ENCODE measurements around the gene PLXND1.

Gene PLXND1

GRCh38 chr3:129595544-129596193, 10.8 kb downstream of the PLXND1 start:
- TF ChIP-seq, protein P1, sequence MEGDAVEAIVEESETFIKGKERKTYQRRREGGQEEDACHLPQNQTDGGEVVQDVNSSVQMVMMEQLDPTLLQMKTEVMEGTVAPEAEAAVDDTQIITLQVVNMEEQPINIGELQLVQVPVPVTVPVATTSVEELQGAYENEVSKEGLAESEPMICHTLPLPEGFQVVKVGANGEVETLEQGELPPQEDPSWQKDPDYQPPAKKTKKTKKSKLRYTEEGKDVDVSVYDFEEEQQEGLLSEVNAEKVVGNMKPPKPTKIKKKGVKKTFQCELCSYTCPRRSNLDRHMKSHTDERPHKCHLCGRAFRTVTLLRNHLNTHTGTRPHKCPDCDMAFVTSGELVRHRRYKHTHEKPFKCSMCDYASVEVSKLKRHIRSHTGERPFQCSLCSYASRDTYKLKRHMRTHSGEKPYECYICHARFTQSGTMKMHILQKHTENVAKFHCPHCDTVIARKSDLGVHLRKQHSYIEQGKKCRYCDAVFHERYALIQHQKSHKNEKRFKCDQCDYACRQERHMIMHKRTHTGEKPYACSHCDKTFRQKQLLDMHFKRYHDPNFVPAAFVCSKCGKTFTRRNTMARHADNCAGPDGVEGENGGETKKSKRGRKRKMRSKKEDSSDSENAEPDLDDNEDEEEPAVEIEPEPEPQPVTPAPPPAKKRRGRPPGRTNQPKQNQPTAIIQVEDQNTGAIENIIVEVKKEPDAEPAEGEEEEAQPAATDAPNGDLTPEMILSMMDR (IDR thresholded peaks at IDR 0.05; ENCODE audit: low read depth, low read length): no peak
- peak overlapping the region in 1 of 2 donors; percentile 18 for H3K4me3 ChIP-seq (replicated peaks in 1 of 2; ENCODE audit: low read depth in 2 of 2, low read length in 2 of 2)
- no peak for DNase-seq (ENCODE audit: low read depth in 2 of 2)

DNA sequence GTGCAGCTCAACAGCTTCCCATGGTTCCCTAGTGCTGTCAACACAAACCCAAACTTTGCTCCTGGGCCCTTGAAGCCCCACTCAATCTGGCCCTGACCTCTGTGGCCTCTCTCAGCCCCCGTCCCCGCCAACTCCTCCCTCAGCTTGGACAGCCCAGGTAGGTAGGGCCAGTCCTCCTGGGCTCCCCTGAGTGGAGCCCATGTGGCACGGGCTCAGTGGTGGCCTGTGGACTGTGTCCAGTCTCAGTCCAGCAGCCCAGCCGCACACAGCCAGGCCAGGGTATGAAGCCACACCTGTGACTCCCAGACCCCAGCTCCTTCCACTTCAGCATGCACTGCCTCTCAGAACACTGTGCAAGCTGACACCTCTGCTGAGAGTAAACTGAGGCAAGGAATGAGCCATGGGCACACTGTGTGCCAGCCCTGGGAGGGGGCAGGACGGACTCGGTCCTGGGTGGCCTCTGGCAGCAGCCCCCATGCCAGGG, 11.5 kb downstream of the PLXND1 start:
- no peak overlapping the region for H3K4me3 ChIP-seq (replicated peaks in 1 of 2; ENCODE audit: low read depth in 2 of 2, low read length in 2 of 2)
- no peak for DNase-seq (ENCODE audit: low read depth in 2 of 2)
- TF ChIP-seq, protein P1 (IDR thresholded peaks at IDR 0.05; ENCODE audit: low read depth, low read length): no peak

- no peak overlapping the region for H3K4me3 ChIP-seq (replicated peaks in 1 of 2; ENCODE audit: low read depth in 2 of 2, low read length in 2 of 2)
- no peak for DNase-seq (ENCODE audit: low read depth in 2 of 2)
- TF ChIP-seq, protein P1 (IDR thresholded peaks at IDR 0.05; ENCODE audit: low read depth, low read length): no peak
Measured at GRCh38 chr3:129594409-129594808, 12.1 kb downstream of the PLXND1 start.

DNA sequence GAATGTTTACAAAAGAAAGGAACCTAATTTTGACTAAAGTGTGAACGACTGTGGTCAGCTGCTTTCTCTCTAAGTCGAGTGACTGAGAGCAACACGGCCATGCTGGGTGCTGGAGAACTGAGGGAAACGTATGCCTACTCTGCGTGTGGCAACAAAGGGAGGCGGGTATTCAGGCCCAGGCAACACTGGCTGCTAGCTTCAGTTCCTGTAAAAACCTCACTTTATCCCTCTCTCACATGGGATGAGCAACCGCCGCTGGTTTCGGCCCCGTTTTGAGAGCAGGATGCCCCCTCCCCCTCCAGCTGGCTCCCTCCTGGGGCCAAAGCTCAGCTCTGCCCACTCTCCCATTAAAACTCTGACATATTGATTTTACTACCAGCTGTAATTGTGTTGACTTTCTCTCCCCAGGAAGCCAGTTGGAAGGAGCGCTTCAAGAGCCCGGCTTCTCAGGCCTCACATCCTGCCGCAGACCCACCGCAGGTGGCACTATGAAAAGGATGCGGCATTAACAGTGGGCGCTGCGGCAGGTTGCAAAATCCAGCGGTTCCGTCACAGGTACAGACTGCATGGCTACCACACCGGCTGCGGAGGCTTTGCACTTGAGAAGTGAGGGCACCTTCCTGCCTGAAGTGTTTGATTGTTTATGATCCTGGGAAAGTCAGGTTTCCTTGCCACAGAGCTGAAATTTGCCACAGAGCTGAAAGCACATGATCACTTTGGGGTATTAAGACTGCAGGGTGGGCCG, 12.7 kb downstream of the PLXND1 start:
- DNase-seq (ENCODE audit: low read depth in 2 of 2): peak in 1 of 2 donors; percentile 29
- H3K4me3 ChIP-seq (replicated peaks in 1 of 2; ENCODE audit: low read depth in 2 of 2, low read length in 2 of 2): no peak overlapping the region
- TF ChIP-seq, protein P1 (IDR thresholded peaks at IDR 0.05; ENCODE audit: low read depth, low read length): no peak

DNA sequence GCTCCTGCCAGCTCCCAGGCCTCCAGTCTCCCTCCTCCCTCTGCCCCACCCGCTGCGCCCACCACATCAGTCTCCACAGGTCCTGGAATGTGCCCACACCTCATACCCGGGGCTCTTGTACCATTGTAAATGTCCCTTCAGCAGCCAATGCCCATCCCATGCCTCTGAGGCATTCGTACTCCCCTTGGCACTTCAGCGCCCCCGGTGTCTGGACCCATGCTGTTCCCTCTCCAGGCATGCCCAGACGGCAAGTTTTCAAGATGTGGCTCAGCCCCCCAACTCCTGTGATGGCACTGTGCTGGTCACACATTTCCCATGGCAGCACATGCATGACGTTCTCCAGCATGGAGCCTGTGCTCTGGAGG, 13.3 kb downstream of the PLXND1 start:
- no peak overlapping the region for H3K4me3 ChIP-seq (replicated peaks in 1 of 2; ENCODE audit: low read depth in 2 of 2, low read length in 2 of 2)
- TF ChIP-seq, protein P1 (IDR thresholded peaks at IDR 0.05; ENCODE audit: low read depth, low read length): peak; percentile 2
- DNase-seq (ENCODE audit: low read depth in 2 of 2): no peak

GRCh38 chr3:129592381-129593131, 13.9 kb downstream of the PLXND1 start:
- DNase-seq (ENCODE audit: low read depth in 2 of 2): peak; percentile 71 to 72
- no peak overlapping the region for H3K4me3 ChIP-seq (replicated peaks in 1 of 2; ENCODE audit: low read depth in 2 of 2, low read length in 2 of 2)
- TF ChIP-seq, protein P1 (IDR thresholded peaks at IDR 0.05; ENCODE audit: low read depth, low read length): no peak
